ENCODE data around the gene RAD9A.

RAD9A gene

DNA sequence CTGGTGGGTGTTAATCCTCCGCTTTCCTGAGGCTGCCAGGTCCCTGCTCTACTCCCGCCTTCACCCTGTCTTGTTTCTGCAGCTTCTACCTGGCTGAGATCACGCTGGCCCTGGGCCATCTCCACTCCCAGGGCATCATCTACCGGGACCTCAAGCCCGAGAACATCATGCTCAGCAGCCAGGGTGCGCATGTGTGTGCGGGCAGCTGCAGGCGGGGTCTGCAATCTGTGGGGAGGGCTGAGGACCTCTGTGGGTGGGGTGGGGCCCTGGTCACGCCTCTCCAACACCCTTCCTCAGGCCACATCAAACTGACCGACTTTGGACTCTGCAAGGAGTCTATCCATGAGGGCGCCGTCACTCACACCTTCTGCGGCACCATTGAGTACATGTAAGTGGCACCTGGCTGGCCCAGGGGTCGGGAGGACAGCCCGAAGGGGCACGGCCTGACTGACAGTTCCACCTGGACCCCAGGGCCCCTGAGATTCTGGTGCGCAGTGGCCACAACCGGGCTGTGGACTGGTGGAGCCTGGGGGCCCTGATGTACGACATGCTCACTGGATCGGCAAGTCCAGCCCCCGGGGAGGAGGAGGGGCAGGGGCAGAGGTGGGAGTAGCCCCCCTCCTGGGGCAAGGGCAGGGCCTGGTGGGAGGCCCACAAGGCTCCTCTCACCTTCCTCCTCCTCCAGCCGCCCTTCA, 41.0 kb downstream of the RAD9A start:
- Mint-ChIP-seq H3K9me3 (no peaks in the 10 kb centered on the region), H3K36me3 (ENCODE audit: low read depth) (peaks cover 94% of the 10 kb centered on the region), H3K27ac (no peak overlapping the region), H3K4me1 (ENCODE audit: low read depth) (peaks cover 37% of the 10 kb centered on the region), H3K27me3 (no peaks in the 10 kb centered on the region), H3K4me3 (no peak overlapping the region)
- intact Hi-C loops (cut with micrococcal nuclease), result no loop called here

DNA sequence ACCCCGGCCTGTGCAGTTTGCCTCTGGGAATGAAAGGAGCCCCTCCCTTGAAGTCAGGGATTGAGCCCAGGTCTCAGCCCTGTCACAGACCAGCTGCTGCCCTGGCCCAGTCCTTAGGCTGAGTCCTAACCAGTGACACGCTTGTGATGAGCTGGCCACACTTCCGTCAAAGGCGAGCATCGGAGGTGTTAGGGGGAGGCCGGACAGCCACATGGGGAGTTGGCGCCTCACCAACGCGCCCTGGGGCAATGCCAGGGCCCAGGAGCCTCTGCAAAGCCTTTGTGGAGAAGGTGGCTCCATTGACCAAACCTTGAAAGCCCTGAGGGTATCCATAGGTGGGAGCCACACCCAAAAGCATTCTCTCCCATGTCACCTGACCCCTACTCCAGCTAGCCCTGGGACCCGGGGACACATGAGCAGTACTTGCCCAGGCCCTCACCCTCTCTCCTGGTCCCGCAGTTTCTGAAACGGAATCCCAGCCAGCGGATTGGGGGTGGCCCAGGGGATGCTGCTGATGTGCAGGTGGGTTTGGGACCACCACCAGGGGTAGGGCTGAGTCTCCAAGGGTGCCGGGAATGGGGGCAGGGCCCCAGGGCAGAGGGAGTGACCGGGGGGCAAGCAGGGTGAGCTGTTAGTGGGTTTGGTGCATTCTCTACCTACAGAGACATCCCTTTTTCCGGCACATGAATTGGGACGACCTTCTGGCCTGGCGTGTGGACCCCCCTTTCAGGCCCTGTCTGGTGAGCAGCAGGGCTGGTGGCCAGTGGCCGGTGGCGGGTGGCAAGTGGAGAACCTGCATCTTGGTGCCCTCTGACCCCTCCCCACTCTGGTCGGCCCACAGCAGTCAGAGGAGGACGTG, 42.0 kb downstream of the RAD9A start:
- H3K36me3 Mint-ChIP-seq (ENCODE audit: low read depth), result peaks cover 94% of the 10 kb centered on the region
- intact Hi-C loops (cut with micrococcal nuclease), result no loop called here
- no peak overlapping the region for H3K4me3 Mint-ChIP-seq

DNA sequence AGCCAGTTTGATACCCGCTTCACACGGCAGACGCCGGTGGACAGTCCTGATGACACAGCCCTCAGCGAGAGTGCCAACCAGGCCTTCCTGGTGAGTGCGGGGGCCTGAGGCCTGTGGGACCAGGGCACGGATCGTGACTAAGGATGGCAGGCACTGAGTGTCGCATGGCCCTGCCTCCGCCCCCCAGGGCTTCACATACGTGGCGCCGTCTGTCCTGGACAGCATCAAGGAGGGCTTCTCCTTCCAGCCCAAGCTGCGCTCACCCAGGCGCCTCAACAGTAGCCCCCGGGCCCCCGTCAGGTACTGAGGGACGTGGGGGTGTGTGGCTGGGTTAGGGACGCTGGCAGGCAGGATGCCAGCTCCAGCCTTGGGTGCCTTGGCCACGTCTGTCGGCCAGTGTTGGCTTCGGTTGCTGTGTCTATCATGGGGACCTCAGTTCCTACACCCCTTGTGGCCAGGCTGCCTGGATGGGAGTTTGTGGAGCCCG, 42.7 kb downstream of the RAD9A start:
- Mint-ChIP-seq H3K9me3 (no peaks in the 10 kb centered on the region), H3K4me1 (ENCODE audit: low read depth) (peaks cover 39% of the 10 kb centered on the region), H3K27me3 (no peaks in the 10 kb centered on the region), H3K4me3 (no peak overlapping the region), H3K36me3 (ENCODE audit: low read depth) (peaks cover 94% of the 10 kb centered on the region), H3K27ac (no peak overlapping the region)
- intact Hi-C loops (cut with micrococcal nuclease), result no loop called here

More for the DNA sequence above, 42.0 kb downstream of the RAD9A start:
- Mint-ChIP-seq H3K27ac (no peak overlapping the region), H3K4me1 (ENCODE audit: low read depth) (peaks cover 39% of the 10 kb centered on the region), H3K9me3 (no peaks in the 10 kb centered on the region), H3K27me3 (no peaks in the 10 kb centered on the region)

DNA sequence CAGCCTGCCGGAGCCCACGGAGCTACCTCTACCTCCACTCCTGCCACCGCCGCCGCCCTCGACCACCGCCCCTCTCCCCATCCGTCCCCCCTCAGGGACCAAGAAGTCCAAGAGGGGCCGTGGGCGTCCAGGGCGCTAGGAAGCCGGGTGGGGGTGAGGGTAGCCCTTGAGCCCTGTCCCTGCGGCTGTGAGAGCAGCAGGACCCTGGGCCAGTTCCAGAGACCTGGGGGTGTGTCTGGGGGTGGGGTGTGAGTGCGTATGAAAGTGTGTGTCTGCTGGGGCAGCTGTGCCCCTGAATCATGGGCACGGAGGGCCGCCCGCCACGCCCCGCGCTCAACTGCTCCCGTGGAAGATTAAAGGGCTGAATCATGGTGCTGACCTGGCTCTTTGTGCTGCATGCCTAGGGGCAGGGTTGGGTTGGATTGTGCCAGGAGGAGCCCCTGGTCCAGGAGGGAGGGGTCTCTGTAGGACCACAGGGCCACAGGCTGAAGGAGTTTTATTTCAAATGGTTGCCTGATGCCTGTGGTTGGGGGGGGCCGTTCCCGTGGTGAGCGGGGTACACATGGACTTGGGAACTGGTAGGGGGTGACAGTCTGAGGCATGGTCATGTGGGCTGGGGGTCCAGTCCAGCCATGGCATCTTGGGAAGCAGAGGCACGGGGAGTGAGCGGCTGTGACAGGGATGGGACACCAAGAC, 43.4 kb downstream of the RAD9A start:
- Mint-ChIP-seq H3K36me3 (ENCODE audit: low read depth) (peaks cover 98% of the 10 kb centered on the region), H3K4me1 (ENCODE audit: low read depth) (peaks cover 46% of the 10 kb centered on the region), H3K27me3 (no peaks in the 10 kb centered on the region), H3K9me3 (no peaks in the 10 kb centered on the region), H3K27ac (no peak overlapping the region), H3K4me3 (no peak overlapping the region)
- intact Hi-C loops (cut with micrococcal nuclease), result loop anchor here (5.0 kb wide), 1 partner anchor 72 kb away; the partner anchor contains the start of genes CDK2AP2 and PITPNM1

DNA sequence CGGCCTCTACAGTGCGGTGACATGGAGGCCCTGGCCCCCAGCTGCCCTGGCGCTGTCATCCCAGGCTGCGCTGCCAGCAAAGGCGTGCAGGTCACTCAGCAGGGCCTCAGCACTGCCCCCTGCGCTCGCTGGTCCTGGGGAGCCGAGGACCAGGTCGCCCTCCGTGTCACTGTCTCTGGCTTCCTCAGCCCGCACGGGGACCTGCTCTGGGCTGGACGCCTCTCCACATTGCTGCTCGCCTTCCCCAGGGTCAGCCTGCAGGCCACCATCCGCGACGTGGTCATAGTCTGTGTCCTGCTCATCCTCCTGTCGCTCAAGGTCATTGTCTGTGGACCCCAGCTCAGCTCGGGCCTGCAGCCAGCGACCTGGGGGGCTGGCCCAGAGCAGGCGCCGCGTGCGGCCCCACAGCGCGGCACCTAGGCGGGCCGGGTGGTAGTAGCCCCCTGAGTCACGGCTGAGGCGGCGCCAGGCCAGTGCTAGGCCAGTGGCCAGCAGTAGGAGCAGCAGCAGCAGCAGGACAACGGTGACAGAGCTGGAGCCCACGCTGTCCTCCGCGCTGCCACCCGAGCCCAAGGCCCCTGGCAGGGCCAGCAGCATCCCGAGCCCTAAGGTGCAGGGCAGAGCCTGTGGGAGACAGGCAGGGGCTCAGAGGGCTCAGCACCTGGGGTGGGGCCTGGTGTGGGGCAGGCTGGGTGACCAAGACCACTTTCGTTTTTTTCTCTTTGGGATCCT, 44.1 kb downstream of the RAD9A start:
- Mint-ChIP-seq H3K9me3 (no peaks in the 10 kb centered on the region), H3K27me3 (no peaks in the 10 kb centered on the region), H3K4me3 (no peak overlapping the region), H3K4me1 (ENCODE audit: low read depth) (peaks cover 53% of the 10 kb centered on the region), H3K27ac (no peak overlapping the region), H3K36me3 (ENCODE audit: low read depth) (peaks cover 98% of the 10 kb centered on the region)
- intact Hi-C loops (cut with micrococcal nuclease), result loop anchor here (5.0 kb wide), 1 partner anchor 71 kb away; the partner anchor contains the start of genes CDK2AP2 and PITPNM1

DNA sequence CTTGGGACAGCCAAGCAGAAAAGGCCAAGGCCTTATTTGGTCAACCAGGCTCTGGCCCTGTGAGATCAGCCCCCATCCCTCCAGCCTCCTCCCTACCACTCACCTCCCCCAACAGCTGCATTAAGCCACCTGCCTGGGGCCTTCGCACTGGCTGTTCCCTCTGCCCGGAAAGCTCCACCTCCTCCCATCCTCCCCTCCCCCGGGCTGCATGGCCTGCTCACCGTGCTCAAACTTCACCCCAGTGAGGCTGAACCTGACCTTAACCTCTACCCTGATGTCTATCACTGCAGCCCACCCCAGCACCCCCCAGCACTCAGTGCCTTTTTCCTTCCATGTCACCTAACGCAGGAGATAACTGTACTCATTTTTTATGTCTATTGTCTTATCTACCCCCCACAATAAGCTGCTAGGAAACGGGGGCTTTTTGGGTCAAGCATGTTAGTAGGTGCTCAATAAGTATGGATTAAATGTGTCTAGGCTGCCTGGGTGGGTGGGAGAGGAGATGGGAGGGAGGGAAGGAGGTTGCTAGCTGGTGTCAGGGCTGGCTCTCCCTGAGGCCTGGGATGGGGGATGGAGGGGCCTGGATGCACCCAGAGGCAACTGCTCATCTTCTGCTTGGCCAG, 44.8 kb downstream of the RAD9A start:
- H3K9me3 Mint-ChIP-seq, result no peaks in the 10 kb centered on the region
- peaks cover 59% of the 10 kb centered on the region for H3K4me1 Mint-ChIP-seq (ENCODE audit: low read depth)
- intact Hi-C loops (cut with micrococcal nuclease), result loop anchor here (5.0 kb wide), 1 partner anchor 71 kb away; the partner anchor contains the start of genes CDK2AP2 and PITPNM1
- no peak overlapping the region for H3K27ac Mint-ChIP-seq
- H3K4me3 Mint-ChIP-seq, result no peak overlapping the region
- no peaks in the 10 kb centered on the region for H3K27me3 Mint-ChIP-seq
- H3K36me3 Mint-ChIP-seq (ENCODE audit: low read depth), result peaks cover 98% of the 10 kb centered on the region

DNA sequence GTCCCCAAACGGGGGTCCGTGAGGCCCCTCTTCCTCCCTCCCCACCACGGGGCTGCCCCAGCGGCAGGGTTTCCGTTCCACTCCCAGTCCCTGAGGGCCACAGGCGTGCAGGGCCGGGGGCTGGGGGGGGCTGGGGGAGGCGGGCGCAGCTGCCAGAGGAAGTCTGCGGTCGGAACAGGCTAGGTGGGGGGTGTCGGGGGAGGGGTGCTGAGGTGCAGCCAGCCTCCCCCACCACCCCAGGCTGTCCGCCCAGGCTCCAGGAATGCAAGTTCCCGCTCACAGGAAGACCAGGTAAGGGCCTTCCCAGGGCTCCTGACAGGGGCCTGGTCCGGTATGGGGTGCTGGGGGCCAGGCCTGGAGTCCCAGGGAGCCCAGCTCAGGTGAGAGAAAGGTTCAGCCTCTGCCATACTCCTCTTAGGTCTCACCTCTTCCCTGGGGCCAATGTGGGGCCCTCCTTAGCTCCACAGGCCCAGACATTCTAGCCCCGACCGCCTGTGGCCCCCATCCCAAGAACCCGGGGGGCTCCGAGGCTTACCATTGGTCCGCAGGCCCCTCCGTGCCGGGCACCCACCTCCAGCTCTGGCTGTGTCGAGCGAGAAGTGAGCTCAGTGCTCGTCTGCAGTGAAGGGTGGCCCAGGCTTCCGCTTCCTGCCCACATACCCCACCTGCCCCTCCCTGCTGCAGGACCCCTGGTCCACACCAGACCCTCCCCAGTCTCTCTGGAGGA, 45.5 kb downstream of the RAD9A start, which contains the start of gene PTPRCAP:
PTPRCAP (minus strand) TSS at position 601 of the 727 bp plus-strand sequence; CDS start at position 538, 63 bp downstream.
- intact Hi-C loops (cut with micrococcal nuclease), result loop anchor here (5.0 kb wide), 1 partner anchor 70 kb away; the partner anchor contains the start of genes CDK2AP2 and PITPNM1
- Mint-ChIP-seq H3K4me3 (no peak within 1 kb of the TSS), H3K9me3 (no peaks in the 10 kb centered on the region), H3K36me3 (ENCODE audit: low read depth) (peaks cover 98% of the 10 kb centered on the region), H3K27me3 (no peaks in the 10 kb centered on the region), H3K4me1 (ENCODE audit: low read depth) (peaks cover 62% of the 10 kb centered on the region), H3K27ac (no peak within 1 kb of the TSS)

DNA sequence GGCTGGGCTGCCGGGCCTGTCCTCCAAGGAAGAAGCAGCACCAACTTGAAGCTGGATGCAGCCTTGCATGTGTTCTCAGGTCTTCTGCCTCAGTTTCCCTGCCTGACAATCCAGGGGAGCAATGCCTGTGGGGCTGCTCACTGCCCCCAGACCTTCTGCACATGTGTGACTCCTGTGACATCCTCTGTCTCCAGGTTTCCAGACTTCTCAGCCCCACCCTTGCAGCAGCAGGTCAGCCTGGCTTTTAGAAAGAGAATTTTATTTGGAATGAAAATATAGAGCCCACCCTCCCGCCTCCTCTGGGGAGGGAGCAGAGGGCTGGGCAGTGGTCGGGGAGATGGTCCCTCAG, 46.0 kb downstream of the RAD9A start:
- Mint-ChIP-seq H3K9me3 (no peaks in the 10 kb centered on the region), H3K27me3 (no peaks in the 10 kb centered on the region), H3K36me3 (ENCODE audit: low read depth) (peaks cover 98% of the 10 kb centered on the region), H3K27ac (no peak overlapping the region), H3K4me1 (ENCODE audit: low read depth) (peaks cover 67% of the 10 kb centered on the region), H3K4me3 (no peak overlapping the region)
- intact Hi-C loops (cut with micrococcal nuclease), result loop anchor here (5.0 kb wide), 1 partner anchor 70 kb away; the partner anchor contains the start of genes CDK2AP2 and PITPNM1

DNA sequence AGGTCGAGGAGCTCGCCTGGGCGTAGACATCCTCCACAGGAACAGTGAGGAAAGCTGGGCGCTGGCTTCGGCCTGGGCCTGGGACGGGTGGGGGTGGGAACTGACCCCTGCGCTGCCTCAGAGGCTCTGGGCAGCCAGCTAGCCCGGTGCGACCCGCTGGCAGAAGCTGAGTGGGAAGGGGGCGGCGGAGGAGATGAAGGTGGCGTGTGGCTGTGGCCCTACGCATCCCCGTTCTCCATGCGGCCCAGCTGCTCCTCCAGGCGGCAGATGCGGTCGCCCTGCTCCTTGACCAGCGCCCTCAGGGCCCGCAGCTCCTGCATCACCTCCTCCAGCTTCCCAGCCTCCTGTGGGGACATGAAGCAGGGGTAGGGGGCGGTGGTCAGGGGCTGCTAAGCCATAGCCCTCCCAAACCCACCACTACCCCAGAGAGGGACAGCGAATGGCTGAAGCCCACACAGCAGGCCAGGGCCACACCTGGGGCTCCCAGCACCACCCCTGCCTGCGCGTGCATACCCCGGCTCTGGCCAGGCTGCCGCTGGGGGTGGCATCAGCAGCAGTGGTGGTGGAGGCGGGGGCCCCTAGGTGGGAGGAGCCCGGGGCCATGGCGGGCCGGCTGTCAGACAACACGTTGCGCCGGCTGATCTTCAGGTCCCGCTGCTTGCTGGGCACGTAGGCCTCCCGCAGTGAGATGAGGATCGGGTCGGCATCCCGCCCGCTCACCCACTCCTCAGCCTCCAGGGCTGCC, 46.5 kb downstream of the RAD9A start:
- Mint-ChIP-seq H3K4me1 (ENCODE audit: low read depth) (peaks cover 70% of the 10 kb centered on the region), H3K4me3 (no peak overlapping the region), H3K27me3 (no peaks in the 10 kb centered on the region), H3K27ac (peak overlapping the region; percentile 60), H3K36me3 (ENCODE audit: low read depth) (peaks cover 95% of the 10 kb centered on the region), H3K9me3 (no peaks in the 10 kb centered on the region)
- intact Hi-C loops (cut with micrococcal nuclease), result loop anchor here (5.0 kb wide), 1 partner anchor 69 kb away; the partner anchor contains the start of genes CDK2AP2 and PITPNM1

DNA sequence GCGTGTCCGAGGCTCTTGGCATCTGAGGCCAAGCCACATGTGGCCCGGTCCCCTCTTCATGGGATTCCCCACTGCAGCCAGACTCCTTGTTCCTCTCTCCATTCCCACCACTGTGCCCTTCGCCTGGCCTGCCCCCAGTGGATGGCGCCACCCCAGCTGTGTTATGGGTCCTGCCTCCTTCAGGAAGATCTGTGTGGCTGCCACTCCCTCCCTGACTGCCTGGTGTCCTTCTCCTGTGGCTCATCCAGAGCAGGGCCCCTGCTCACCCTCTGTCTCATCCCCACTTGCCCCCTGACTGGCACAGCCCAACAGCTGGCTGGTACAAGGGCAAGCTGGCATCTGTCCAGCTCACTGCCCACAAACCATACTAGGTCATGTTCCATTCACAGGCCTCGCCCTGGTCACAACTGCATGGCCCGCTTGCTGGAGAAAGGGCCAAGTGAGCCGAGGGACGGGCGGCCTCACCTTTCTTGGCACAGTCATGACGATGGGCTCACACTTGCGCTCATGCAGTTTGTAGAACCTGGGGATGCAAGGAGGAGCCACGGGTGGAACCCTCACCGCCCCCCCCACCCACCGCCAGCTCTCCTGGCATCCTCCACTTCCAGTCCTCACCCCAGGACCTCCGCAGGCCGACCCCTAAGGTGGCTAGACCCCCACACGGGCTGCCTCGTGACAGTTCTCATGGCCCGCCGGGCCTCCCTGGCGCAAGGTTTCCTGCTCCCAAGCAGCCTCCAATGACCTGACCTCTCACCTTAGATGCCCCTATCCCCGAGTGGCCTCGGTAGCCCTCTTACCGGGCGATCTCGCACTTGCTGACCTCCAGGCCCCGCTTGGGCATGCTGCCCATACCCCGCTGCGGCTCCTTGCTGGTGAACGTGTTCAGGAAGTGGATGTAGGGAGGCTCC, 47.8 kb downstream of the RAD9A start:
- peak overlapping the region; percentile 60 for H3K27ac Mint-ChIP-seq
- no peaks in the 10 kb centered on the region for H3K9me3 Mint-ChIP-seq
- H3K36me3 Mint-ChIP-seq (ENCODE audit: low read depth), result peaks cover 83% of the 10 kb centered on the region
- intact Hi-C loops (cut with micrococcal nuclease), result loop anchor here (5.0 kb wide), 1 partner anchor 68 kb away; the partner anchor contains the start of genes CDK2AP2 and PITPNM1
- no peaks in the 10 kb centered on the region for H3K27me3 Mint-ChIP-seq
- H3K4me1 Mint-ChIP-seq (ENCODE audit: low read depth), result peaks cover 74% of the 10 kb centered on the region
- H3K4me3 Mint-ChIP-seq, result peak overlapping the region; percentile 30

Data from dendritic cell treated with granulocyte-macrophage colony-stimulating factor and Interleukin-4, amounts not matched to agents 40 ng/mL and 50 ng/mL, for 4 days (primary cell).